Dermis blood vessel endothelial cell (primary cell): ENCODE measurements around the gene MB. TPM values are rescaled to one million over a fixed set of nuclear protein-coding genes. Genes with fewer than 3 reads are reported as not detected.

Experiments
- DNase-seq: peaks from one replicate; pipeline ENCODE4 v3.0.0; 2010
- total RNA-seq: library from RNA; depleted of rRNA; stranded (reverse); fragments of >200 nt; gene quantifications from 2 replicates; pipeline ENCODE4 v1.2.3, GENCODE V29; 2014

MB gene
- total RNA-seq, 1 donor from 2014 or later = not detected

DNA sequence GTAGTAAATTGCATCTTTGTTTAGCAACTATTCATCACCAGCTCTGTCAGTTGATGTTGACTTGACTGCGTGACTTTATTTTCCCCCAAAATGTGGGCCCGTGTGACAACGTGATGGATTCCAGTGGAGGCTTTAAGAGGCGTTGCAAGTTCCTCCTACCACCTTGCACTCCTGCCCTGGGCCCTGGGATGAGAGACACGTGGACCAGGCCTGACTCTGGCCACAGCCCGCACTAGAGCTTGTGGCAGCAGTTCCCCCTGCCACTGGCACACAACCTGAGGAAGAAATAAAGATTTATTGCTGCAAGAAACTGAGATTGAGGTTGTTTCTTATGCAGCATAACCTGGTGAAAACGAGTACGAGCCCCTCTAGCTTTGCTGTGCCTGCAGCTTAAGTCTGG lies 44.6 kb downstream of the MB start:
- no peak for DNase-seq

- no peak for DNase-seq
Observed at GRCh38 chr22:35570686-35571194, 46.4 kb downstream of the MB start.

- DNase-seq = no peak
Observed at GRCh38 chr22:35569916-35570315, 47.2 kb downstream of the MB start.

GRCh38 chr22:35568751-35569739 lies 48.1 kb downstream of the MB start:
- DNase-seq = no peak

- DNase-seq = no peak
Observed at GRCh38 chr22:35567351-35568141, 49.6 kb downstream of the MB start.

- DNase-seq = no peak
Observed at GRCh38 chr22:35564975-35565867, 51.9 kb downstream of the MB start.

DNA sequence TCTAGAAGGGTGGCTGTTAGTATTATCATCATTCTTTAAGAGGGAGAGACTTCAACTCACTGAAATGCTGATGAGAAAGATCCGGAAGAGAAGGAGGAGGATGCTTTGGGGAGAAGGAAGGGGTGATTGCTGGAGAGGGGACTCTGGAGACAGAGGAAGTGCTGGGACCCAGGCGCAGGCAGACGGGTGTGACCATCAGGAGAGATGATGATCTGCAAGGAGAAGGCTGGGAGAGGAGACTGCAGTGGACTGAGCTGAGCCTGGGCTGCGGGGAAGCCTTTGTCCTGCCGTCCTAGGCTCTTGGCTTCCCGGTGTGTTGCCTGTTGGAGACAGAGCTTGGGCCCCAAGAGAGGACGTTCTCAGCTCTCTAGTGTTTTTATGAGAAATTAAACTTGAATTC lies 53.9 kb downstream of the MB start:
- no peak for DNase-seq

DNA sequence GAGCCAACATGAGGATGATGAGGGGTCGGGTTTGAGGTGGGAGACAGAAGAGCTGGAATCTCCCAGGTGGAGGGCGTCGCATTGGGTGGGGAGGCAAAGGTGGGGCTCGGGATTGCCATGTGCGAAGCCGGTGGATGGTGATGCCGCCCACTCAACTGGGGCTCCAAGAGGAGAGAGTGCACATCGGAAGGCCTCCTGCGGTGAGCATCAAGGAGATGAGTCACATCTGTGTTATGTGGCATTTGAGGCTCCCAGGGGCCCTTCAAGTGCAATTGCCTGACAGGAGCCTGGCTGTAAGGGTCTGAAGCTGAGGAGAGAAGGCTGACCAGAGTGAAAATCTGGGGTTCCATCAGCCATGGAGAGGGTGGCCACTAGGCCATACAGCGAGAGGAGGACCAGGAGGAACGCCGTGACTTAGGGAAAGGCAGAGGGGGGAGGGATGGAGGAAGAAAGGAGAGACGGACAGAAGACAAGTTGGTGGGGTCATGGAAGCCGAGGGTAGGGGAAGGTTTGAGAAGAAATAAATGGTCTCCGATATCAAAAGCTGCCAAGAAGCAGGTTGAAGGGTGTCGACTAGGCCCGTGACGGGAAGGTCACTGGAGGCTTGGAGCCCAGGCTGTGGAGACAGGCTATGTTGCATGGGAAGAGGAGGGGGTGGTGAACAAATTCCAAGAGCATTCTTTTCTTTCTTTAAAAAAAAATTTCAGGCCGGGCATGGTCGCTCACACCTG lies 55.2 kb downstream of the MB start:
- DNase-seq = no peak

GRCh38 chr22:35560824-35561223 lies 56.3 kb downstream of the MB start:
- no peak for DNase-seq

DNA sequence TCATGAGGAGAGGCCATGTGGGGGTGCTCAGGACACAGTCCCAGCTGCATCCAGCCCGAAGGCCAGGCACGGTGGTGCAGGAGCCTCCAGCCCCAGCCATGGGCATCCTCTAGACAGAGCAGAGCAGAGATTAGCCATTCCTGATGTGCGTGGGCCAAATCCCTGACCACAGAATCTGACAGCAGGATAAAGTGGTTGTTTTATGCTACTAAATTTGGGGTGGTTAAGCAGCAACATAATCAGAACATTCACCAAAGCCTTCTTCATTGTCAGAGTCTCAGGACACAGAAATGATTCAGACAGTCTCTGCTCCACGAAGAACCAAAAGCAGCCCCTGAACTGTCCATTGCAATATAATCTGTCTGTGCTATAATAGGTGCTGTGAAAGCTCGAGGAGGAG lies 56.8 kb downstream of the MB start:
- DNase-seq = no peak

- no peak for DNase-seq
Observed at GRCh38 chr22:35559354-35560005, 57.6 kb downstream of the MB start.

DNA sequence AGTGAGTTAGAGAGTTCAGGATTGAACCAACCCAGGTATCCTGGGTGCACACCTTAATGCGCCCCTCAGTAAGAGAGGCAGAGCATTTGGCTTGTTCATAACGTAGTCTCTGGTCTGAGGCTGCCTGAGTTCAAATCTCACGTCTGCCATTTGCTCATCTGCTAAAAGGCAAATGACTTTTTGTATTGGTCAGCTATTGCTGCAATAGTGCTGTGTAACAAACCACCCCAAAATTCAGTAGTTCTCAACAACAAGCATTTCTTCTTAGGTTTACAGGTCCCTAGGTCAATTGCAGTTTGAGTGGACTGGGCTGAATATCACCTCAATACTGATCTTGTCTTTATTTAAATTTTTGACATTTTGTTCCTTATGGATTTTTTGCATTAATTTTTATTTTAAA lies 58.4 kb downstream of the MB start:
- DNase-seq = no peak

- no peak for DNase-seq
Observed at GRCh38 chr22:35558031-35558430, 59.1 kb downstream of the MB start.

Other genes starting within 250 kb of the MB start
- 86.4 and 114 TPM in 2 replicates for gene HMOX1, start 236.2 kb downstream of the MB start, total RNA-seq
- gene MCM5, start 217.2 kb downstream of the MB start, total RNA-seq = 47.5 and 103 TPM in 2 replicates
- gene RASD2, start 76.5 kb downstream of the MB start, total RNA-seq = 0.17 TPM in 1 of 2 replicates, not detected in the other
- 12.1 and 14.6 TPM in 2 replicates for gene APOL6, start 31.1 kb upstream of the MB start, total RNA-seq
- gene APOL5, start 100.5 kb upstream of the MB start, total RNA-seq = not detected in 2 replicates